Esophagus squamous epithelium (tissue), 4 donors: ENCODE results near the gene ARHGAP40.

Experiments used
- CTCF ChIP-seq, 6 experiments: fragments of 450-650 bp in 4 of 6; fragments of 200-600 bp in 2 of 6; sonication (generic) in 2 of 6; IDR thresholded peaks; one replicate each; pipeline ENCODE4 v1.5.1; 2016 to 2019; ENCODE audit warnings: antibody characterized with exemption in 6 of 6, mild to moderate bottlenecking in 4 of 6, moderate library complexity in 4 of 6
- POLR2A ChIP-seq, 4 donors: fragments of 450-650 bp; IDR thresholded peaks; one replicate each; pipeline ENCODE4 v1.6.1; 2017; ENCODE audit warnings: antibody characterized with exemption in 4 of 4, mild to moderate bottlenecking in 4 of 4, moderate library complexity in 3 of 4

GRCh38 chr20:38581830-38582358 is 19.7 kb upstream of the ARHGAP40 start:
- TF ChIP-seq CTCF (IDR thresholded peaks at IDR 0.05) (no peak), POLR2A (IDR thresholded peaks at IDR 0.05) (no peak)
